ELF-1 (cell line): ENCODE results near the gene MLLT6.

Source experiments
- DNase-seq: peaks from one replicate; pipeline ENCODE4 v3.0.0-alpha.2; 2016; ENCODE audit warnings: low read depth, low spot score

MLLT6 gene

DNA sequence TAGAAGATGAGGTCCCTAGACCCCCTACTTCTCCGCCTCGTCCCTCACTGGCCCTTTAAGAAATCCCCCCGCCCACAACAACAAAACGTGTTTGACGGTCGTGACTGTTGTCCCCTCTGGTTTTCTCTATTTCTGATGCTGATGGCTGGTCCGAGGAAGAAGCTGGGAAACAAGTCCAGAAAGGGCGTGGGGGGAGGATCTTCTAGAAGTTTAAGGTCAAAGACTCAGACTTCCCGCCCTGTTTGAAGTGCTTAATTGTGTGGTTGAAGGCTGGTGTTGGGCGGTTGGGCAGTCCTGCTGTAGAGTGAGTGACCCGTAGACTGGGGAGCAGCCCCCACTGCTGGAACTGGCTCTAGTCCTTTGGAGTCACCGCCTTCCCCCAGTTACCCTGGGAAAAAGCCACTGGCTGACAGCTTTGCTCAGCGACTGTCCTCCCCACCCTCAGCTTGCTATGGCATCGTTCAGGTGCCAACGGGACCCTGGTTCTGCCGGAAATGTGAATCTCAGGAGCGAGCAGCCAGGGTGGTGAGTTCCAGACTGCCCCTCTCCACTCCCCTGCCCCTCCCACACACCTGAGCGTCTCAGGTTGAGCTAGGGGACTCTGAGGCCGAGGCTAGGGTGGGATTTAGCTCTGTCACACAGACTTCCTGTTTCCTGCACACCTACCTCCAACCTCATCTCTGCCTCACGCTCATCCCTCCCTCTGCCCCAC, 1.6 kb downstream of the MLLT6 start:
- DNase-seq, result peak; percentile 42

DNA sequence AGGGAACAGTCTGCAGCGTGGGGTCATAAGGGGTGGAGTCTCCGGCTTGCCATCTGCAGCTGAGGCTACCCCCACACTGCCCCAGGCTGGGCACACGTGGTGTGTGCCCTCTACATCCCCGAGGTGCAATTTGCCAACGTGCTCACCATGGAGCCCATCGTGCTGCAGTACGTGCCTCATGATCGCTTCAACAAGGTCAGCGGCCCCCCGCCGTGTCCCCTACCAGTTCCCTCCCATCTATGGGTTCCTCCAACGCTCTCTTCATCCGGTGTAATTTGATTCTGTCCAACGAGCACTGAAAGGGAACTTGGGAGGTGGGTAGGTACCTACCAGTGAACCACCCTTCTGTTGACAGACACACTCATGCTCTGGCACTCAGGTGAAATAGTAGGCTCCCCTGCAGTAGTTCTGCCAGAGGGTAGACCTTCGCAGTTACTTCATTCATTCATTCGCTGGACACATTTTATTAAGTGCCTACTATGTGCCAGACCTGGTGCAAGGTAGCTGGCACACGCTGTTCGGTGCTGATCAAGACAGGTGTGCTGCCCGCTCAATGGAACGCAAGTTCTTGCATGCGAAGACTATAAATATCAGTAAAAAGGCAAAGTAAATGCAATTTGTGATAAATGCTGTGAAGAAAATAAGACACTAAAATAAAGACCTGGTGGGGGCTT, 2.7 kb downstream of the MLLT6 start:
- no peak for DNase-seq

DNA sequence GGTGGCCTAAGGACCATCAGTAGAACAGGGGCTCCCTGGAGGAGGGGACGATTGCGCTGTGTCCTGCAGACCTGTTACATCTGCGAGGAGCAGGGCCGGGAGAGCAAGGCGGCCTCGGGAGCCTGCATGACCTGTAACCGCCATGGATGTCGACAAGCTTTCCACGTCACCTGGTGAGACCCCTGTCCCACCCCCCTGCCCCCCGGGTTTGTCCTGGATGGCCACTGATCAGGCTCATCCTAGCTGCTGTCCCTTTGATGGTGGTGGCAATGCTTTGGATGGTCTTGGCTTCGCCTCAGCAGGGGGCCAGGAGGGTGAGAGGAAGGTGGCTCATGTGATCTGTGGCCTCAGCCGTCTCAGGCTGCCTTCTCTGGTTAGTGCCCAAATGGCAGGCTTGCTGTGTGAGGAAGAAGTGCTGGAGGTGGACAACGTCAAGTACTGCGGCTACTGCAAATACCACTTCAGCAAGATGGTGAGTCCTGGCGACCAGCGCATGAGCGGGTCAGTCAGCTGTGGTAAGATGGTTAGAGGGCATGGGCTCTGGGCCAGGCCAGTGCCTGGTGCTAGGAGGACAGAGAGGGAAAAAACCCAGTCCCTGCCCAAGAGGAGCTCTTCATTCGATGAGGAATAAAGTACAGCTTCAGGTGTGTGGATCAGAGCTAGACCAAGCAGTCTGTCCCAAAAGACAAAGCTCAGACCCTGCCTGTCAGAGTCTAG, 4.2 kb downstream of the MLLT6 start:
- DNase-seq, result no peak

DNA sequence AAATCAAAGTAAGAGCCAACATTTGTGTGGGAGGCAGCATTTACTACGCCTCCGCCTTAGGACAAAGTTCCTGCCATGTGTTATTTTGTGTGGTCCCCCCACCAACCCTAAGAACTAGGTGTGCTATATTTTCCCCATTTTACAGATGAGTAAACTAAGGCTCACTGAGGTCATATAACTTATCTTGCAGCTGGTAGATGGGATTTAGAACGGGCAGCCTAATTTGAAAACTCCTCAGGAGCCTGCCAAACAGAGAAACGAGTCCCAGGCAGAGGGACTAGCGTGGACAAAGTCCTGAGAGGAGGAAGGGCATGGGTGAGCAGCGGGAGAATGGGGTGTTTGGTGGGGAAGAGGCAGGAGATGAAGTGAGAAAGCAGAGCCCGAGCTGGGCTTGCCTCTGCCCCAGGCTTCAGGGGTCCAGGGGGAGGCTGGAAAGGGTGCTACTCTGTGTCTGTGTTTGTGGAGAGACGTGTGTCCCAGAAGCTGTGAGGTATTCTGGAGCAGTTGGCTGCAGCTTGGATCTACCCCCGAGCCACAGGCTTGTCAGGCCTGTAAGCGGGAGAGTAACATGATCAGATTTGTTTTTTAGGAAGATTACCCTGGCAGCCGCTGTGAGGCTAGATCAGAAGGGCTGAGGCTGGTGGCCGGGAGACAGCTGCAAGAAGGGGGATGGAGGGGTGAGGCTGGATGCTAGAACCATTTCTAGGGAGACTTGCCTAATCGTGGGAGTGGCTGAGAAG, 5.0 kb downstream of the MLLT6 start:
- DNase-seq, result no peak

DNA sequence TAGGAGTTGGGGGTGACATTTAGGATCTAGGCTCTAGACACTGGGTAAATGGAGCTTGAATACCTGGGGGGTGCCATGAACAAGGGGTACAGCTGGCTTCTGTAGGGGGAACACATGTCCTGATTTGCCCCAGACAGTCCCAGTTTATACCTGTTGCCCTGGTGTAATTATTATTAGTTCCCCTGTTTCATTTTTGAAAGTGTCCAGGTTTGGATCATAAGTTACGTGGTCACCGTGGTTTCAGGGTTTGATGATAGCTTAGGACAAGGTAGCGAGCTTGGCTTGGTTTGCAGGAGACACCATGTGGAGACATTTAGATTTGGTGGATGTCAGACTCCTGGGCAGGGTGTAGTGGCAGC, 5.5 kb downstream of the MLLT6 start:
- no peak for DNase-seq

DNA sequence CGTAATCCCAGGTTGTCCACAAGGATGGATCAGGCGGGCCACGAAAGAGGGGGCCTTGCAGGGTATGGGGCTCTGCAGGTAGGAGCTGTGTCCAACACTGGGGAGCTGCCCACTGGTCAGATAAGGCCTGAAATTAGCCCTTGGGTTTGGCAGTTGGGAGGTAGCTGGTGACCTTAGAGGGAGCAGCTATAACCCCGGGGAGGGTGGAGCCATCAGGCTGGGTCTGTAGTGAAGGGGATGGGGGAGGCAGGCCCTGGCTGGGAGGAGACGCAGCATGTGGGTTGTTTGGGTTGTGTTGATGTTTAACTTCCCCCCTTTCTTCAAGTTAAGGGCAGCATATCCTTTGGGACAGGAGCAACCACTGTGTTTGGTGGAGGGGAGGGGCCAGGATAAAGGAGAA, 5.9 kb downstream of the MLLT6 start:
- no peak for DNase-seq

DNA sequence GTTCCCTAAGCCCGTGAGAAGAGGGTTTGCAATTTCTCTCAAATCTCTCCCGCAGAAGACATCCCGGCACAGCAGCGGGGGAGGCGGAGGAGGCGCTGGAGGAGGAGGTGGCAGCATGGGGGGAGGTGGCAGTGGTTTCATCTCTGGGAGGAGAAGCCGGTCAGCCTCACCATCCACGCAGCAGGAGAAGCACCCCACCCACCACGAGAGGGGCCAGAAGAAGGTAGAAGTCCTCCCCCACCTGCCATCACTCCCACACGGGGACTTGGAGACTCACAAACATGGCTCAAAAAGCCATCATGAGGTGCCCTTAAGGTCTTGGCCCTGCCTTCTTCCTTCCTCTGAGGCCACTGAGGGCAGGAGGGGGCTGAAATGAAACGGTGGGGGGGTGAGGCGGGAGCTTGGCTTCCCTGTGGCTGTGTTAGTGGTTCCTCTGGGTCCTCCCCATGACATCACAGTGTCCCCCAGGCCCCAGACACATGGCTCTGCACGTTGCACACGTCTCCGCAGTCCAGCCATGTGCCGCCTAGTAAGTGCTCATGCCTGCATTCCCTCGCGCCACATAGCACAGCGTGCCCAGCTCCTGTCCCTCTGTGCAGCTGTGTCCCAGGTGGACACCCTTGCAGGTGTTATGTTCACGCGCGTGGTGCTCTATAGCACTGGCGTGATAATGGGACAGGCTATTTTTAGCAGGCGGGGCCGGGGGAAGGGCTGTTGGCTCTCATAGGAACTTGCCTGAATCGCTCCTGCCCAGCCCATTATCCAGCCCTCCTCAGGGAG, 6.9 kb downstream of the MLLT6 start:
- no peak for DNase-seq

DNA sequence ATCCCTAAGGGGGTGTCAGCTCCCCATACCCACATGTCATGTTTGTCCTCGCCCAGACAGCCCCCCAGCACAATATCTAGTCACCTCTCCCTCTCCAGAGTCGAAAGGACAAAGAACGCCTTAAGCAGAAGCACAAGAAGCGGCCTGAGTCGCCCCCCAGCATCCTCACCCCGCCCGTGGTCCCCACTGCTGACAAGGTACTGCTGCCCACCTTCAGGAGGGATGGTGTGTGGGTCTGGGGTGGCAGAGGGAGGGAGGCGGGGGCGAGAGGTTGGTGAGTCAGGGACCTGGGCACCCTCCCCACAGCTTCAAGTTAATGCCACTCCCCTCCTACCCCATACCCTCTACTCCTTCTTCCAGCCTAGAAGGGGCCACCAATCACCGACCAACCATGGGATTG, 7.5 kb downstream of the MLLT6 start:
- no peak for DNase-seq

DNA sequence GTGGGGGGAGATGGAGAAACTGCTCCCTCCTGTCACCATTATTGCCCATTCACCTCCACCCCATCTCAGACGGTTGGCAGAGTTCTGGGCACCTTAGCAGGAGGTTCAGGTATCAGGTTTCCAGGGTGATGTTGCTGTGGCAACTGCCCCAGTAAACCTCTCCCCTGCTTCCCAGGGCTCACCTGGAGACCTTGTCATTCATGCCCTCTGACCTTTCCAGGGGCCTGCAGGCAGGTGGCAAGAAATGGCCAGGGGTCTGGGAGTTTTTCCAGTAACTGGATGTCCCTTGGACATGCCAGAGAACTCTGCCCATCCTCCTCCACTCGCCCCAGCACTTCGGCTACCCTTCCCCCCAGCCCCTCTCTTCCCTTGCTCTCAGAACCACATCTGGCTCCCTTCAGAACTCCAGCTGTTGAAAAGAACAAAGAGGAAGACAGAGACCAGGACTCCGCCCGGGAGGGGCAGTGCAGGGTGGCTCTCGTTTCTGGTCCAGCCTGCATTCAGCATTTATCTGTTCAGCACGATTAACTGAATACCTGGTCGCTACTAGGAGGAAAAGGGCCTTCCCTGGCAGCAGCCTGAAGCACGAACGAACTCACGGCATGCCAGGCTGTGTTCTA, 8.5 kb downstream of the MLLT6 start:
- DNase-seq, result no peak

DNA sequence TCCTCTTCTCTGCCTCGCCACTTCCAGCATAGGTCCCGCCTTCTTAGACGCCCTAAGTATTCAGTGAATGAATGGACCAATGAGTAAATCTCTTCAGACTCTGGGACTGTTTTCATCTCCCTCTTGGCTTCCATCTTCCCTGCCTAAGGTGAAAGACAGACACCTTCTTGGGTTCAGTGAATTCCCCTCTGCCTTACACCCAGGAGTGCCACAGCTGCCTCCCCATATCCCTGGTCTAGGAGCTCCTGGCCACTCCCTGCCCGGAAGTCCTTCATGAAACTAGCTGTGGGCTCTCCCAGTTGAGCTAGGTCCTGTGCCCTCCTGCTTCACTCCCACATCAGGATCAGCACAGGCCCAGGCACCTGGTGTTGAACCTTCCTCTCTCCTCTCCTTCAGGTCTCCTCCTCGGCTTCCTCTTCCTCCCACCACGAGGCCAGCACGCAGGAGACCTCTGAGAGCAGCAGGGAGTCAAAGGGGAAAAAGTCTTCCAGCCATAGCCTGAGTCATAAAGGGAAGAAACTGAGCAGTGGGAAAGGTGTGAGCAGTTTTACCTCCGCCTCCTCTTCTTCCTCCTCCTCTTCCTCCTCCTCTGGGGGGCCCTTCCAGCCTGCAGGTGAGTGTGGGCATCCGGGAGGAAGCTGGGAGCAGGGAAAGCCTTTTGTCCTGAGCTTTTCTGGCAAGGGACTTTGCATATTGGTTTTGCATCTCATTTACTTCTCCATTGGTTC, 10.3 kb downstream of the MLLT6 start:
- DNase-seq, result no peak

DNA sequence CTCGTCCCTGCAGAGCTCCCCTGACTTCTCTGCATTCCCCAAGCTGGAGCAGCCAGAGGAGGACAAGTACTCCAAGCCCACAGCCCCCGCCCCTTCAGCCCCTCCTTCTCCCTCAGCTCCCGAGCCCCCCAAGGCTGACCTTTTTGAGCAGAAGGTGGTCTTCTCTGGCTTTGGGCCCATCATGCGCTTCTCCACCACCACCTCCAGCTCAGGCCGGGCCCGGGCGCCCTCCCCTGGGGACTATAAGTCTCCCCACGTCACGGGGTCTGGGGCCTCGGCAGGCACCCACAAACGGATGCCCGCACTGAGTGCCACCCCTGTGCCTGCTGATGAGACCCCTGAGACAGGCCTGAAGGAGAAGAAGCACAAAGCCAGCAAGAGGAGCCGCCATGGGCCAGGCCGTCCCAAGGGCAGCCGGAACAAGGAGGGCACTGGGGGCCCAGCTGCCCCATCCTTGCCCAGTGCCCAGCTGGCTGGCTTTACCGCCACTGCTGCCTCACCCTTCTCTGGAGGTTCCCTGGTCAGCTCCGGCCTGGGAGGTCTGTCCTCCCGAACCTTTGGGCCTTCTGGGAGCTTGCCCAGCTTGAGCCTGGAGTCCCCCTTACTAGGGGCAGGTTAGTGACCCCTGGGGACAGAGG, 11.4 kb downstream of the MLLT6 start:
- no peak for DNase-seq

DNA sequence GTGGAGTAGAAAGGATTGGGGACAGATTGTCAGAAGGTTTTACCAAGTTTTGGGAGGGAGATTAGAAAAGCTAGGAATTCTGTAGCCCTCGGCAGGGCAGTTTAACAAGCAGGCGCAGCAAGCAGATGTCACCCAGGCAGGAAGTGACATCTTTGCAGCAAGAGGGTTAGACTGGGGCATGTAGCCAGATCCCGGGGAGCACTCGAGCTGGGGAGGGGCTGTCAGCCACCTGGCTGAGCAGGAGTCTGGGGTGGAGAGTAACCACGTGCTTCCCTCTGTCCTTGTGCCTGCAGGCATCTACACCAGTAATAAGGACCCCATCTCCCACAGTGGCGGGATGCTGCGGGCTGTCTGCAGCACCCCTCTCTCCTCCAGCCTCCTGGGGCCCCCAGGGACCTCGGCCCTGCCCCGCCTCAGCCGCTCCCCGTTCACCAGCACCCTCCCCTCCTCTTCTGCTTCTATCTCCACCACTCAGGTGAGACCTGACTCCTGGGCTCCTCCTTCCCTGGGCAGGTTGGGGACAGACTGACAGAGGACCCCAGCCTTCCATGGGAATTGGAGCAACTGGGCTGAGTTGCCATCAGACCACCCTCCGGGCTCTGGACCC, 12.2 kb downstream of the MLLT6 start:
- DNase-seq, result no peak

DNA sequence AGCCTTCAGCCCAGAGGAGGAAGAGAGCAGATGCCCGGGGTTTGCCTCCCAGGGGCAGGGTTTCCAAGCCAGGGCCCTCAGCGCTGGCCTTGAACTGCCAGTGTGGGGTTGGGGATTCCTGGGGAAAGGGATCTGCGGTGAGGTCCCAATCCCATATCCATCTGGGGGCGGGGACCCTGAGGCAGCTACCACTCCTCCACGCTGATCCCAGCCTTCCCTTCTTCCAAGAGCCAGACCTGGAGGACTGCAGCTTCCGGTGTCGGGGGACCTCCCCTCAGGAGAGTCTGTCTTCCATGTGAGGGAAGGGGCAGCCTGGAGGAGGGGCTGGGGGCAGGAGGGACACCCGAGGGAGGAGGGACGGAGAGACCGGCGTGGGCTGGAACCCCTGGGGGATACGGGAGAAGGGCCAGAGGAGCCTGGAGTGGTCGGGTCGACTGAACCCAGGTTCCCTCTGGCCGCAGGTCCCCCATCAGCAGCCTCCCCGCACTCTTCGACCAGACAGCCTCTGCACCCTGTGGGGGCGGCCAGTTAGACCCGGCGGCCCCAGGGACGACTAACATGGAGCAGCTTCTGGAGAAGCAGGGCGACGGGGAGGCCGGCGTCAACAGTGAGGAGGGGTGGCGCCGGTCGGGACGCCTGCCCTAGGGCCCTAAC, 14.3 kb downstream of the MLLT6 start:
- DNase-seq, result peak; percentile 63

DNA sequence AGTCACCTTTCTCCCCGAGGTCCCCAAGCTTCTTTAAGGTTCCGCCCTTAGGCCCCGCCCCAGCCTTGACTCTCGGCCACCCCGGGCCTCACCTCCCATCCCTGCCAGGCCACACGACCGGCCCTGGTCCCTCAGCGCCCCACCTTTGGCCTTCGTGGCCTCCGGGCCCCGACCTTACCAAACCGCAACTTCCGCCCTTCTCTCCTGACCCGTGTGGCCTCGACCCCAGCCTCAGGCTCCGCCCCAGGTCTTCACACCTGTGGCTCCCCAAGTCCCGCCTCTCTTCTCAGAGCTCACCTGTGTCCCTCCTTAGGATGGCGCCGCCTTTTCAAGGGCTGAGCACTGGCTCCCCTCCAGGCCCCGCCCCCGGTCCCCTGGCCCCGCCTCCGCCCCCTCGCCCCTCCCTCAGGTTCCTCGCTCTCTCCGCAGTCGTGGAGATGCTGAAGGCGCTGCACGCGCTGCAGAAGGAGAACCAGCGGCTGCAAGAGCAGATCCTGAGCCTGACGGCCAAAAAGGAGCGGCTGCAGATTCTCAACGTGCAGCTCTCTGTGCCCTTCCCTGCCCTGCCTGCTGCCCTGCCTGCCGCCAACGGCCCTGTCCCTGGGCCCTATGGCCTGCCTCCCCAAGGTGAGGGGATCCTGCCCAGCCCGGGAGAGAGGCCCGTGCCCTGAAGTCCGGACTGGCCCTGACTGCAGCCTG, 15.0 kb downstream of the MLLT6 start:
- DNase-seq, result peak; percentile 58

DNA sequence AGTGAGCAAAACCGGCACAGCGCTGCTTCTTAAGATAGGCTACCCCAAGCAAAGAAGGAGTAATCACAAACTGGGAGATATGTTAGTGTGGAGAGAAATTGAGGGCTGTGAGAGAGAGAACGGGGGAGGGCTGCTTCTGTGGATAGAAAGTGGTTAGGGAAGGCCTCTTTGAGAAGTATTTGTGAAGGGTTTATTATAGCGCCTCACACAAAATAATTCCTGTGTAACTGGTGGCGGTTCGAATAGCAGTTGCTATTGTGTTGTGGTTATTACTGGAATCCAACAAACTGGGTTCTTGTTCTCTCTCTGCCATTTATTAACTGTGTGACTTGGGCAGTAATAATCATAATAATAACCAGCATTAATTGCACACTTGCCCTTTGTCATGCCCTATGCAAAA, 15.9 kb downstream of the MLLT6 start:
- DNase-seq, result no peak

DNA sequence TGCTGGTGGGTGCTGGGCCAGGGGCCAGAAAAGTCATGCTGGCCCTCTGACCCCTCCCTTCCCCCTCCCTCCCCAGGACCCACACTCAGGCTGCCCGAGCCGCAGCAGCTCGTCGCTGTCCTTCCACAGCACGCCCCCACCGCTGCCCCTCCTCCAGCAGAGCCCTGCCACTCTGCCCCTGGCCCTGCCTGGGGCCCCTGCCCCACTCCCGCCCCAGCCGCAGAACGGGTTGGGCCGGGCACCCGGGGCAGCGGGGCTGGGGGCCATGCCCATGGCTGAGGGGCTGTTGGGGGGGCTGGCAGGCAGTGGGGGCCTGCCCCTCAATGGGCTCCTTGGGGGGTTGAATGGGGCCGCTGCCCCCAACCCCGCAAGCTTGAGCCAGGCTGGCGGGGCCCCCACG, 16.7 kb downstream of the MLLT6 start:
- DNase-seq, result no peak

DNA sequence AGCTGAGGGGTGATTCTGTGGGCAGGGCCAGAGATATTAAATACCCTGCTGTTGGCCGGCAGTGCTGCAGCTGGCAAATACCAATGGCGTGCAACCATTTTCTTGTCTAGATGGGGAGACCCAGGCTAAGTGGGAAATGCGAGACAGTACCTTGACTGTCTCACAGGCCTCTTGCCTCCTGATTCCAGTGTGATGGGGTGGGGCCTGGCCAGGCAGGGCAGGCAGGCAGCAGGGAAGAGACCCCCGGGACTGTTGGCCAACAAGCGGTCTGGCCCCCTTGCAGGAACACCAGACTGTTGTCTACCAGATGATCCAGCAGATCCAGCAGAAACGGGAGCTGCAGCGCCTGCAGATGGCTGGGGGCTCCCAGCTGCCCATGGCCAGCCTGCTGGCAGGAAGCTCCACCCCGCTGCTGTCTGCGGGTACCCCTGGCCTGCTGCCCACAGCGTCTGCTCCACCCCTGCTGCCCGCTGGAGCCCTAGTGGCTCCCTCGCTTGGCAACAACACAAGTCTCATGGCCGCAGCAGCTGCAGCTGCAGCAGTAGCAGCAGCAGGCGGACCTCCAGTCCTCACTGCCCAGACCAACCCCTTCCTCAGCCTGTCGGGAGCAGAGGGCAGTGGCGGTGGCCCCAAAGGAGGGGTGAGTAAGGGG, 19.4 kb downstream of the MLLT6 start:
- no peak for DNase-seq

DNA sequence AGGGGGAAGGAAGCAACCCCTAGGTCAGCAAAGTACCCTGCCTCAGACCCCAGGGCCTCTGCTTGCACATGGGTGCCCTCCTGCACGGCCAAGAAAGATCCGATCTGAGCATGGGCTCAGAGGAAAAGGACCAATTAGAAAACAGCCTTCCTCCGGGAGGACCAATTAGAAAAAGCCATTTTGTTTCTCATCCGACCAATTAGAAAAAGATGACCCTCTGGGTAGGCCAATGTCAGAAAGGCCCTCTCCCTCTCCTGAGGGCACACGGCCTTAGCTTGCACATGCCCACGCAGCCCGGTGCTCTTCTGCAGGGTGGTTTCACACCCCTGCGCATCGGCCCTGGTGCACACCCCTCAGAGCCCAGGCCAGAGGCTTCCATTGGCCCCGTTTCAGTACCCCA, 20.0 kb downstream of the MLLT6 start:
- DNase-seq, result no peak
